Activated CD8-positive, alpha-beta memory T cell treated with anti-CD3 and anti-CD28 coated beads, Interleukin-2, amount 50 U/mL, for 24 hours (primary cell): Measurements from ENCODE around the gene MS4A6A.
"Not testable (repeated sequence)": the region's sequence is repeated elsewhere in the genome, so short reads cannot be mapped to it uniquely, and the experiment has no call there.

Source experiments
- DNase-seq: peaks from one replicate; pipeline ENCODE4 v3.0.0-alpha.2; 2020; ENCODE audit errors: extremely low read depth

MS4A6A gene

DNA sequence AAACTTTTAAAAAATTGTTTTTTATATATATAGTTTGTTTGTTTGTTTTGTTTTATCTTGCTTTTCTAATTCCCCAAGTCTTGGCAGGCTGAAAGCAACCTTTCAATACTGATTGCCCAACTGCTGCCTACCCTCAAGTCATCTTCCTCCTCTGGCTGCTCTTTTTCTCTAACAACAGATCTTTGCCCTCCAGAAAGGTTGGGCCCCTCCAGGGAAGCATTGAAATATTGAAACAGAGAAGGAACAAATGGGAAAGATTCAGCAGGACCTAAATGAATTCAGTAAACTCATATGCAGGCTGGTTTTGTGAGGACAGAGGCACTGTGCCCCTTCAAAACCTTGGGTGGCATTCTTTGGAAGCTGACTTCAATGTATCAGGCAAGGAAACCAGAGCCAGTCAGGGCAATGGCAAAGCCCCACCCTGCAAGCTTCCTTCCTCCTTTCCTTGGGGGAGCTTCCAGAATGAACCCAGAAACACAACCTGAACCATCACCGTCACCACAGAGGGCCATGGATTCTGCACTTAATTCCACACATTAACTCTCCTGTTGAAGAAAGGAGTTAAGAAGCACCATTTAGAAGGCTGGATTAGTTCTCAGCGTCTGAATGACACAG is 815 bp upstream of the MS4A6A start:
- DNase-seq = no peak

DNA sequence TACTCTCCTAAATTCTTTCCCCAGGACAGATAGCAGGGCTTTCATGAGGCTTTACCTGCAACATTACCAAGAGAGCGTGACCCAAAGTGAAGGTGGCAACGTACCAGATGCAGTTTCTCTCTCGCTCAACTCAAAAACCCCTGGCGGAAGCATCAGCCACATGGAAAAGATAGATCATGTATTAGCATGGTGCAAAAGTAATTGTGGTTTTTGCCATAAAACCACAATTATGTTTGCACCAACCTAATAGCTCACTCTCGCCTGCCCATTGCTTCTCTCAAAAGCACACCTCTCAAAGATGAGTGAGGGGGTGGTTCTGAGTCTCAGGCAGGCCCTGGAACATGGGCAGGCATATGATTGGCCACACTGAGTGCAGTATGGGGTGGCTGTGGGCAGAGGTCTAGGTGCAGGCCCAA is 7.0 kb downstream of the MS4A6A start:
- no peak for DNase-seq

DNA sequence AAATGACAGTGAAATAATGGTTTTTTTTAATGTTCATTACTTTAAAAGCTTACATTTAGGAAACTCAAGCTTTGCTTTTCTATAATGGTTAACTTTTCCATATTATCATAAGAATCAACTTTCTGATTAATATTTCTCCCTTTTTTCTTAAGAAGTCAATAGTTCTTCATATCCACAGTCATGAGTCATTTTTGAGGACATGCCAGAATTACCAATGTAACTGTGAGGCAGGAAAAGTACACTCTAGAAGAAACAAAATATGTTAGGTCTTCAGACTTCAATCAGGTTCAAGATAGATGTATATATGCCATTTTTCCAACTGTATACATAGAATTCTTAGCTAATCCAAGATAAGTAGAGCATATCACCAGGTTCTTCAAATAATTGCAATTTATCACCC is 10.9 kb downstream of the MS4A6A start:
- DNase-seq = no peak

DNA sequence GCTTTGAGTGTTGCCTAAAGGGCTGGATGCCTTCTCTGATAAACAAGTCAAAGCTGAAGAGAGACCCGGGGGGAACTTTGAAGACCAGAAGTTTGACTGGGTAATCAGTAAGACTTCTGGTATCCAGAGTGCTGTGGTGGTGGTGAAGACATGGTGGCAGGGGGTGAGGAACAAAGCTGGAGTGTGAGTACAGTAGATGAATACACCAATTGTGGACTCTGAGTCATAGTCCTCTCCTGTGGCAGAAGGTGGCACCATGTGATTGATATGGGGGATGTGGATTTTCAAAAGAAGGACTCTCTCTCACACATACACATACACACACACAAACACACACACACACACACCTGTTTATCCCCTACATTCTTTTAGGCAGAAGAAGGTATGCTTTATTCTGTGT is 12.3 kb downstream of the MS4A6A start:
- DNase-seq = no peak

DNA sequence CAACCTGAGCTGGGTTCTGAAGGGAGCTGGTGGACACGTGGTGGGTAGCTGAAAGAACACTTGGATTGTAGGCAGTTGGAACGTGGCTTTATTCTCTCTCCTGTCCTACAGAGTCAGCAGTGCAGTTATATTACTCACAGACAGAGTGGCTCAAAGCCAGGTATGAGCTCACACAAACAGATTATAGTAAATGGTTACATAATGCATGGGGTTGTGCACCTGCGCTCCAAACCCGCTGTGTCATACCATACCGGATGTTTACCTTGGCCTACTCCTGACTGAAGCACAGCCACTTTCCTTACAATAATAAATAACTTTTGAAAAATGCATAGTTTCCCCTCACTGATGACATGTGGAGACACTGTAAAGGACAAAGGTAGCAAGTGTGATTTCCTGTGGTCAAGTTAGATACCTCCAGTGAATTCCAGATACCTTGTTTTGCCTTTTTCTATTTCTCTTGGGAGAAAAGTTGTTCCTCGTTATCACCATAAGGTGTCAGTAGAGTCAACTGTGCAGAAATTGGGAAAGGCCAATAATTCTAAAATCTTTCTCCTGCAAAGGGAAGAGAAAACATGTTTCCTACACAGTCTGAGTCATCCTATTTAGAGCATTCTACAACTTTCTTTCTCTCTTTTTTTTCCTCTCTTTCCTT is 13.5 kb downstream of the MS4A6A start:
- no peak for DNase-seq

DNA sequence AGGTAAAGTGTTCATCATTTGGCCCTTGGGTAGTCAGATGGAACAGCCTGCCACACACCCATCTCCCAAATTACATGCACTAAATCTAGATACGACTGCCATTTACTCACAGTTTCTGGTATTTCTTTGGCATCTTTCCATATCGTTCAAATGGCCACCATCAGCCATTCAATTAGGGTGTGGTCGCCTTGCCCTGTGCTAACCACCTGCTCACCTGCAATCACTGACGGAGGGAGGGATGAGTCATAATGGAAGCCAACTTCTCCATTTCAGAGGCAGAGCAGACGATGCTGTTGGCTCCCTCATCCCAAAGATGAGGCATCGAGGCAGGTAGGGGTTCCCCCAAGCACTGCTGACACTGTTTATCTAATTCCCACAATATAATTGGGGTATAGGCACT is 14.6 kb downstream of the MS4A6A start:
- DNase-seq = no peak

DNA sequence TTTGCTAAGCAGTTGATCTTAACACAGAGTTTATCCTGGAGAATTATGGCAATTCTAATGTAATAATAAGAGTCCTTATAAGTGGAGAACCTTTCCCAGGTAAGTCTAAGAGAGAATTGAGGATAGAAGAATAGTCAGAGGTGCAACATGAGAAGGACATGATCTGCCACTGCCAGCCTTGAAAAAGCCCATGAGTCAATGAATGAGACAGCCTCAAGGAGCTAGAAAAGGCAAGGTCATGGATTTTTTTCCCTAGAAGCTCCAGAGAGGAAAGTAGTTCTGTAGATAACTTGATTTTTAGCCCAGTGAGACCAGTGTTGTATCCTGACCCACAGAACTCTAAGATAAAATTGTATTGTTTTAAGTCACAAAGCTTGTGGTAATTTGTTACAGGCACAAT is 16.9 kb downstream of the MS4A6A start:
- no peak for DNase-seq

DNA sequence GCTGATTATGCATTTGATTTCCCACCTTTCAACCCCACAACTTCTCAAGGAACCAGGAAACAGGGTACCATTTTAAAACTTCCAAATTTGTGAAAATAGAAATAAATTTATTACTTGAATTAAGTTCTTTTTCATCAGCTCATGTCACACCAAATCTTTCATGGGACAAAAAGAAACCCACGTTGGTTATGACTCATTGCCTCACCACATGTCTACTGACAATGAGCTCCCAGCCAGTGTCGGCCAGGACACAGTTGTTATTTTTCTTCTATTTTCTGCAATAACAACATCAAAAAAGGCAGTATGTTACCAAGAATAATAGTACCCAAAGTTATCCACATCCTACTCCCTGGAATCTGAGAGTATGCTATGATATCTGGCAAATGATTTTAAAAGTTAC is 17.3 kb downstream of the MS4A6A start:
- DNase-seq = no peak

DNA sequence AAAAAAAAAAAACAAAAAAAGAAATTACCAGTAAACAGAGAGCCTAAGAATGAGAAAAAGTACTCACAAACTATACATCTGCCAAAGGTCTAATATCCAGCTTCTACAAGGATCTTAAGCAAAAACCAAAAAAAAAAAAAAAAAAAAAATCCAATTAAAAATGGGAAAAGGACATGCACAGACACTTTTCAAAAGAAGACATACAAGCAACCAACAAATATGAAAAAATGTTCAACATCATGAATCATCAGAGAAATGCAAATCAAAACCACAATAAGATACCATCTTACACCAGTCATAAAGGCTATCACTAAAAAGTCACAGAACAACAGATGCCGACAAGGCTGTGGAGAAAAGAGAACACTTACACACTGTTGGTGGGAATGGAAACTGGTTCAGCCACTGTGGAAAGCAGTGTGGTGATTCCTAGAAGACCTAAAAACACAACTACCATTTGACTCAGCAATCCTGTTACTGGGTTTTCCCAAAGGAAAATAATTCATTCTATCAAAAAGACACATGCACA is 18.3 kb downstream of the MS4A6A start:
- DNase-seq = no peak

DNA sequence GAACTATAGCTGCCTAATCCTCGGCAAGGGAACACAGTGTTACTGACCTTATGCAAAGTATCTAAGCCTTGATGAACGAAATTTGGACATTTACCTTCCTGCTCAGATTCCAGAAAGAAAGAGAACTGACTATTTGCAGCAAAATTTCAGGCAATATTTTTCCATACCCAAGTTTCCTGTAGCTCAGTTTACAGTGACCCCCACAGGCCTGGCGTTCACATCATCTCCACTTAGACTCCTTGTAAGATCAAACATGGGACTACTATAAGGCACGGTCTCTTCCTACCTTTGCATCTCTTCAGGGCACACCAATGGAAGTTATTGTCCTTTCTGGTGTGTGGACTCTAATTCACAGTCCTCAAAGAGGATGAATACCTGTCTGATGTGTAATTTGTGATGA is 21.1 kb downstream of the MS4A6A start:
- DNase-seq = no peak

DNA sequence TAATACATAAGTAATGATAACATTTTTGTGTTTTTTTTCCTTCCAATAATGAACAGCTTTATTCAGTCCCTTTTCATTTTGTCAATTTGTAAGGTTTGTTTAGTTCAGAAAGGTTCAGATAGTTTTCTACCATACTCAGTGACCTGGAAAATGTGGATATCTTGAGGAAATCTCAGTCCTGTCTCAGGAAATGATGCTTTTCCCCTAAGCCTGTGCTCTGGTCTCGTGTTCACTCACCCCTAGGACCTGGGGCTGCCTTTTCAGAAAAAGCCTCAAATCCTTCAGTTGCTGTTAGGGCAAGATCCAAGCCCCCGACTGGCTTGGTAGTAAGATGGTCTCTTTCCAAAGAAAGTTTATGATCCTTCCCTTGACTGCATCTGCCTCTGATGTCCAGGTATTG is 21.8 kb downstream of the MS4A6A start:
- no peak for DNase-seq

DNA sequence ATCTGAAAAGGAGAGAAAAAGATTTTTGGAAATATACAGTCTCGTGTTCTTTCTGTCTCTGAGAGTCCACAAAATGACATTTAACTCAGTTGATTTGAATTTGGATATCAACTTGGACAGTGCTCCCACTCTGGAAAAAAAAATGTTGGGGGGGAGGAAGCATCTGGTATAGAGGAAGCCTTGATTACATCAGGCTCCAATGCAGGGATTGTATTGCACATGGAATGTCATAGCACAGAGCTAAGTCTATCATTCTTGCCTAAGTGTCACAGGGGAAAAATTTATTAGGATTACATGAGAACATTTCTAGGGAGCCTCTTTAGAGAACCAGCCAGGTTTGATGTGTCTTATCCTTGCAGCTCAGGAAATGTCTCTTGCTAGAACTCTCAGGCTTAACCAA is 23.0 kb downstream of the MS4A6A start:
- no peak for DNase-seq

DNA sequence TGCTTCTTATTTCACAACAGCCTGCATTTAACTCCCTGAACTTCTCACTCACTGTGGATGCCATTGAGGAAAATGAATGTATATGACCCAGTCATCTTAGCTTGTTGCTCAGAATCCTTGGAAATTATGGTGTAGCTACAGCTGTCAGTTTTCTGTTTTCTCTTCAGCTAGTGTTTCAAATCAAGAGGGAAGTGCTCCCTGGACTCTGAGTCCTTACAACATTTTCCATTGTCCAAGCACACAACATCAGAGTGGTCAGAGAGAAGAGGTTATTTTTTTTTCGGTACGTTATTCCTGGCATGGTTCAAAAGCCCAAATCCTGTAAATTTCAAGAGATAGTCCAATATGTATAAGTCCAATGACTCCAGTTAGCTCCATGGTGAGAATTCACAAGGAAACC is 23.6 kb downstream of the MS4A6A start:
- no peak for DNase-seq

DNA sequence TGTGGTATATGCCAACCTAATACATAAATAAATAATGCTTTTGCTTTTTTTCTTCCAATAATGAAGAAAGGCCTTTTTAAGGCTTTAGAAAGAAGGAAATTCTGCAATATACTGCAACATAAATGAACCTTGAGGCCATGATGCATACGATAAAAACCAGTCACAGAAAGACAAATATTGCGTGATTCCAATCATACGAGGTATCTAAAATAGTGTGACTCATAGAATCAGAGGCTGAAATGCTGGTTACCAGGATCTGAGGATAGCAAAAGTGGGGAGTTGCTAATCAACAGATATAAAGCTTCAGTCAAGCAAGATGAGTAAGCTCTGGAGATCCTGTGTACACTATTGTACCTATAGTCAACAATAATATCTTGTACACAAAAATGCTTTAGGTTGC is 24.2 kb downstream of the MS4A6A start:
- no peak for DNase-seq

DNA sequence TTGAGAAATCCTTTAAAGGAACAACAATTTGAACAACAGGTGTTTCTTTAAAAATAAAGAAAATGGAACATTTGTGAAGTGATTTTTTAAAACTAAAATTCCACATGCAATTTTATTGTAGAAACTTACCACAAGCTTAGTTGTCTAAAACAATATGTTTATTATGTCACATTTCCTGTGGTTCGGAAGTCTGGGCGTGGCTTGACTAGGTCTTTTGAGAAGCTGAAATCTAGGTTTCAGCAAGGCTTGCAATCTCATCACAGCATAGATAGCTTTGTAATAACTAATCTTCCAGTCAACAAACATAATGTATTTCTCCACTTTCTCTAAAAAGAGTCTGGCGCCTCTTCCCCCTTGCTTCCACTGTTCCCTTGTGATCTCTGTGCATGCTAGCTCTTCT is 27.0 kb downstream of the MS4A6A start:
- DNase-seq = no peak

DNA sequence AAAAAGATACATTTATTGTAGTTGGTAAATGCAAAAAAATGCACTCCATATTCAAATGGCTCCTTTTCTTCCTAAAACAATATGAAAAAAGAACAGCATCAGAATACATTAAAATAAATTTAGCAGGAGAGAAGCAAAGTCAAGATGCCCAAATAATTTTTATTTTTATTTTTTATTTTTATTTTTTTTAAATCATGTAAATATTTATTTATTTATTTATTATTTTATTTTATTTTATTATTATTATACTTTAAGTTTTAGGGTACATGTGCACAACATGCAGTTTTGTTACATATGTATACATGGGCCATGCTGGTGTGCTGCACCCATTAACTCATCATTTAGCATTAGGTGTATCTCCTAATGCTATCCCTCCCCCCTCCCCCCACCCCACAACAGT is 30.2 kb downstream of the MS4A6A start:
- not testable (repeated sequence) for DNase-seq

DNA sequence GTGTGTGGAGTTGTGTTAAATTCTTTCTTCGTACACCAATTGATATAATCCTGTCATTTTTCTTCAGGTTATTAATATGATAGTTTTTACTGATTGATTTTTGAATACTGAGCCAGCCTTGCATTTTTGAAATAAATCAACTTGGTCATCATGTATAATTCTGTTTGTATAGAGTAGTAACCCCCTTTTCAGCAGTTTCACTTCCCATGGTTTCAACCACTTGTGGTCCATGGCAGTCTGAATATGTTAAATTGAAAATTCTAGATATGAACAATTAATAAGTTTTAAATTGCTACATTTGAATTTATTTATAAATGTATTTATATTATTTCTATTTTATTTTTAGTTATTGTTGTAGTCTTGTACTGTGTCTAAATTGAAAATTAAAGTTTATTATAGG is 32.6 kb downstream of the MS4A6A start:
- no peak for DNase-seq

DNA sequence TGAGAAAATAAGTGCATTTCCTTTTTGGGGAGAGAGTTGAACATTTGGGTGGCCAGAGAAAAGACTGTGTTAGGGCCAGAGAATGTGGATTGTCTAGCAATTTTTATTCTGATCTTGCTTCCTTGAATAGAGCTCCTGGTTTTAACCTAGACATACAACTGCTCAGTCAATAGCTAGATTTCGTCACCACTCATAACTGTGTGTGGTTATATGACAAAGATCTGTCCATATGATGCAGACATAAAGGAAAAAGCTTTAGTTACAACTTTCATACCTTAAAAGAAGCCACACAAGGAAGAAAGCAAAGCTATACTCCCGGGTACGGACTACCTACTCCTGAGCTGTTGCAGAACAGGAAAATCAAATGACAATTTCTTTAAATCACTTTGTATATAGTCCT is 37.2 kb downstream of the MS4A6A start:
- no peak for DNase-seq

DNA sequence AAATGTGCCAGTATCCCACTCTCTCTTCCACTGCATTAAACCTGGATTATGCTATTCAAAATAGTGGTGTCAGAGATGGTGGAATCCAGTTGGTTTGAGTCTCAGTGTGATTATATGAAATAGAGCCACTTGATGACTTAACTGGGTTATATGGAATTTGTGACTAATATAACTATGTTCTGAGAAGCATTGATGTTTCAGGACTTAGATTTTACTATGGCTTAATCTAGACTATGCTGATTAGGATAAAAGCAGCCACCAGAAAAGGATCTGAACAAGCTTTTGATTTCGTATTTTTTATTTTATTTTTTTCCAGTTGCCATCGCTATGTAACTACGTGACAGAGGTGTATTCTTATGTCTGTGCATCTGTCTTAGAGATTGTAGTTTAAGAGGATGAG is 39.1 kb downstream of the MS4A6A start:
- no peak for DNase-seq

DNA sequence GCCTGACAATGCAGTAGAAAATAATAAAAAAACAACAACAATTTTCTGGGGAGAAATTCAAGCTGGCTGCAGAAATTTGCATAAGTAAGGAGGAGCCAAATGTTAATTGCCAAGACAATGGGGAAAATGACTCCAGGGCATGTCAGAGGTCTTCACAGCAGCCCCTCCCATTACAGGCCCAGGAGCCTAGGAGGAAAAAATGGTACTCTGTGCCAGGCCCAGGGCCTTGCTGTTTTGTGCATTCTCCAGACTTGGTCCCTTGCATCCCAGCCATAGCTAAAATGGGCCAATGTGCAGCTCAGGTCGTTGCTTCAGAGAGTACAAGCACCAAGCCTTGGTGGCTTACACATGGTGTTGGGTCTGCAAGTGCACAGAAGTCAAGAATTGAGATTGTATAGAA is 49.0 kb downstream of the MS4A6A start:
- no peak for DNase-seq

DNA sequence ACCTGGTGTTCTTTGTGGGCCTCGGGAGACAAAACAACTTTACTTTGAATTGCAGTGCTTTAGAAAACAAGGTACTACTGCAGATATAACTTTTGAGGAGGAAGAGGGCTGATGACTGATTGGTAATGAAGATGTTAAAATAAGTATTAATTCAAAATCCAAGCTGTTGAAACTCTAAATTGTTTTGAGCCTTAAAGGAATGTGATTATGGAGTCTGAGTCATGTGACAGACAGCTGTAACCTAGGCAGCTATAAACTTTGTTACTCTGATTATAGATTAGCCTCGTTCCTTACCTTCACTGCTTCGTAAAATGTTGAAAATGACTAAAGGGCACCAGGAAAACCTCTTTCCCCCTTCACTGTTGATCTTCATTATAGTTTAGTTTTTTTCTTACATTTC is 51.0 kb downstream of the MS4A6A start:
- no peak for DNase-seq

DNA sequence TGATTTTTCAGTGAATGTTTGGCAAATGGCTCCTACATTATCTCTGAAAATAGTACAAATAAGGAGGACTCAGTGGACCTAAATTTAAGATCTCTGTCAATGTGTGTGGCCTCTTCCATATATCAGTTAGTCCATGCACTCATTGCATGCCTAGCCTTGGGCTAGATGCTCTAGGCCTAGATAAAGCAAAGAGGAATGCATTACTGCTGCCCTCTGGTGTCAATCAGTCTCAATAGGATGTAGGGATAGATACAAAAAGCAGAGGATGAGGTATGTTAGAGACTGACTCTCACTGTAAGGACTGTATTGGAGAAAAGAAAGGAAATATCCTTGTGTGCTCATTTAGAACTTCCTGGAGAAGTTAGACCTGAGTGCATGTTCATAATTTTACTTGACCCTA is 52.4 kb downstream of the MS4A6A start:
- no peak for DNase-seq

DNA sequence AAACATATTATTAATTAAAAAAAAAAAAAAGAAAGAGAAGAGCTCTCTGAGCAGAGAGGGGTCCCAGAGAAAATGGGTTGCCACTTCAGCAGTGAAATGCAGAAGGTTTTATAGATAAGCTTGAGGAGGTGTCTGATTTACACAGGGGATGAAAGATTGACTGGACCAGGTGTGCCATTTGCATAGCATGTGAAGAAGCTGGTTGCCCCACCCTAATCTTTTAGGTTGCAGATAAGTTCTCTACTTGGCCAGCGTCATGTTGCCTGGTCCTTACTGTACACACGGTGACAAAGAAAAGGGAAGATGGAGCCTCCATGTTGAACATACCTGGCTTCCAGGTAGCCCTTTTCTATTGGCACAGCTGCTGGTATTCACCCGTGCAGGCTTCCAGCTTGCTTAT is 53.0 kb downstream of the MS4A6A start:
- DNase-seq = no peak

DNA sequence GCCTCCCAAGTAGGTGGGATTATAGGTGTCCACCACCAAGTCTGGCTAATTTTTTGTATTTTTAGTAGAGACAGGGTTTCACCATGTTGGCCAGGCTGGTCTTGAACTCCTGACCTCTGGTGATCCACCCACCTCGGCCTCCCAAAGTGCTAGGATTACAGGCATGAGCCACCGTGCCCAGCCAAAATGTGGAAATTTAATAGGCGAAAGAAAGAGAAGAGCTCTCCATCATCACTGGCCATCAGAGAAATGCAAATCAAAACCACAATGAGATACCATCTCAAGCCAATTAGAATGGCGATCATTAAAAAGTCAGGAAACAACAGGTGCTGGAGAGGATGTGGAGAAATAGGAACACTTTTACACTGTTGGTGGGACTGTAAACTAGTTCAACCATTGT is 54.0 kb downstream of the MS4A6A start:
- DNase-seq = not testable (repeated sequence)
